IMR-90 (cell line): ENCODE measurements around the gene SMYD1. TPM values are rescaled to one million over a fixed set of nuclear protein-coding genes. Genes with fewer than 3 reads are reported as not detected.

Experiments
- ATAC-seq: fragments of 200-7000 bp; cut with Tn5 transposase; 2 replicates; pipeline ENCODE4 v1.9.1; 2020; ENCODE audit warnings: low read depth, mild to moderate bottlenecking, moderate library complexity
- BruUV-seq: library from RNA; stranded (reverse); fragments of 400-500 nt; replicated peaks from 2 replicates; lab custom pipeline; 2021; lab: Mats Ljungman, UMichigan
- CTCF ChIA-PET: fragments of 300-600 bp; formaldehyde crosslinking; extraction: SDS; loops from one replicate; lab custom pipeline; 2021; ENCODE audit warnings: antibody characterized with exemption; lab: Yijun Ruan, JAX
- POLR2A ChIA-PET: fragments of 300-600 bp; sonication (Branson Sonifier 250); formaldehyde crosslinking; loops from one replicate; lab custom pipeline; 2022; ENCODE audit warnings: antibody characterized with exemption; ENCODE audit not compliant: unreplicated experiment; lab: Charles Lee
- DNase-seq: peaks from one replicate; pipeline ENCODE4 v3.0.0; 2013
- H2AFZ ChIP-seq: replicated peaks from 2 replicates; pipeline ENCODE3; 2013; ENCODE audit warnings: low read length, mild to moderate bottlenecking; ENCODE audit not compliant: poor library complexity
- H2AK5ac ChIP-seq: 2 replicates; pipeline ENCODE4 v1.6.1; 2013; ENCODE audit warnings: low read depth, low read length, inconsistent platforms
- H2AK9ac ChIP-seq: replicated peaks from 2 replicates; pipeline ENCODE3; 2013; ENCODE audit warnings: mild to moderate bottlenecking, low read depth, low read length, moderate library complexity; ENCODE audit not compliant: poor library complexity
- H2BK120ac ChIP-seq: 2 replicates; pipeline ENCODE4 v1.6.1; 2013; ENCODE audit warnings: low read depth, low read length, inconsistent platforms
- H2BK15ac ChIP-seq: 3 replicates; pipeline ENCODE4 v1.6.1; 2013; ENCODE audit warnings: low read depth, low read length, inconsistent platforms
- H2BK20ac ChIP-seq: 2 replicates; pipeline ENCODE4 v1.6.1; 2013; ENCODE audit warnings: low read depth, mild to moderate bottlenecking, inconsistent platforms, low read length, moderate library complexity
- H2BK5ac ChIP-seq: 2 replicates; pipeline ENCODE4 v1.6.1; 2013; ENCODE audit warnings: mild to moderate bottlenecking, low read depth, low read length, inconsistent platforms; ENCODE audit not compliant: poor library complexity, severe bottlenecking
- H3K14ac ChIP-seq: replicated peaks from 2 replicates; pipeline ENCODE4 v1.6.1; 2013; ENCODE audit warnings: low read depth, low read length, inconsistent platforms
- H3K18ac ChIP-seq: 2 replicates; pipeline ENCODE4 v1.6.1; 2013; ENCODE audit warnings: low read depth, low read length, control low read depth
- H3K23ac ChIP-seq: 2 replicates; pipeline ENCODE4 v1.6.1; 2013; ENCODE audit warnings: low read depth, low read length, inconsistent platforms
- H3K27ac ChIP-seq: 2 replicates; pipeline ENCODE4 v1.5.1; 2013; ENCODE audit warnings: mild to moderate bottlenecking, control low read depth, low read length; ENCODE audit not compliant: insufficient read depth
- H3K27me3 ChIP-seq: 2 replicates; pipeline ENCODE4 v1.6.1; 2013; ENCODE audit warnings: low read length; ENCODE audit not compliant: control insufficient read depth, insufficient read depth
- H3K36me3 ChIP-seq: 2 replicates; pipeline ENCODE4 v1.6.1; 2013; ENCODE audit warnings: low read length, mixed read lengths; ENCODE audit not compliant: control insufficient read depth, insufficient read depth
- H3K4ac ChIP-seq: 2 replicates; pipeline ENCODE4 v1.6.1; 2013; ENCODE audit warnings: low read depth, low read length, inconsistent platforms
- H3K4me1 ChIP-seq: 2 replicates; pipeline ENCODE4 v1.6.1; 2013; ENCODE audit warnings: low read length, mixed read lengths; ENCODE audit not compliant: control insufficient read depth, insufficient read depth
- H3K4me2 ChIP-seq: 2 replicates; pipeline ENCODE4 v1.6.1; 2013; ENCODE audit warnings: low read depth, mild to moderate bottlenecking, control low read depth, low read length, moderate library complexity
- H3K4me3 ChIP-seq: 2 replicates; pipeline ENCODE4 v1.5.1; 2013; ENCODE audit warnings: low read depth, mild to moderate bottlenecking, control low read depth, low read length, moderate library complexity; ENCODE audit not compliant: insufficient read depth
- H3K56ac ChIP-seq: 2 replicates; pipeline ENCODE4 v1.6.1; 2013; ENCODE audit warnings: low read length, inconsistent platforms; ENCODE audit not compliant: insufficient read depth; ENCODE audit errors: extremely low read depth
- H3K79me1 ChIP-seq, 2 experiments: 2 replicates each; pipeline ENCODE4 v1.6.1; 2013; ENCODE audit warnings: low read length in 2 of 2, inconsistent platforms in 1 of 2, low read depth in 1 of 2
- H3K9ac ChIP-seq: 2 replicates; pipeline ENCODE4 v1.6.1; 2013; ENCODE audit warnings: low read depth, low read length, control low read depth
- H3K9me1 ChIP-seq: 2 replicates; pipeline ENCODE4 v1.6.1; 2013; ENCODE audit warnings: low read length, inconsistent platforms; ENCODE audit not compliant: insufficient read depth
- H3K9me3 ChIP-seq: 2 replicates; pipeline ENCODE4 v1.6.1; 2013; ENCODE audit warnings: low read length; ENCODE audit not compliant: control insufficient read depth, insufficient read depth
- H4K20me1 ChIP-seq: 2 replicates; pipeline ENCODE4 v1.6.1; 2013; ENCODE audit warnings: low read length, inconsistent platforms; ENCODE audit not compliant: insufficient read depth
- H4K5ac ChIP-seq: 2 replicates; pipeline ENCODE4 v1.6.1; 2013; ENCODE audit warnings: mild to moderate bottlenecking, low read depth, low read length, control low read depth
- H4K8ac ChIP-seq, 2 experiments: 2 replicates each; pipeline ENCODE4 v1.6.1; 2013; ENCODE audit warnings: low read depth in 2 of 2, low read length in 2 of 2, control low read depth in 1 of 2, inconsistent platforms in 1 of 2
- H4K91ac ChIP-seq: 2 replicates; pipeline ENCODE4 v1.6.1; 2013; ENCODE audit warnings: low read depth, low read length, inconsistent platforms; ENCODE audit not compliant: insufficient read depth
- CHD1 ChIP-seq: IDR thresholded peaks from 2 replicates; pipeline ENCODE4 v1.6.1; 2012; ENCODE audit warnings: low read depth, low read length, improper control_type of control experiment
- ELK1 ChIP-seq: fragments of 150-350 bp; IDR thresholded peaks from 2 replicates; pipeline ENCODE4 v1.6.1; 2016; ENCODE audit warnings: low read depth, mild to moderate bottlenecking, low read length, moderate library complexity, borderline replicate concordance
- MAFK ChIP-seq: IDR thresholded peaks from 2 replicates; pipeline ENCODE4 v1.6.1; 2012; ENCODE audit warnings: low read depth, low read length, improper control_type of control experiment
- RCOR1 ChIP-seq: IDR thresholded peaks from 2 replicates; pipeline ENCODE4 v1.6.1; 2012; ENCODE audit warnings: mild to moderate bottlenecking, low read length, improper control_type of control experiment; ENCODE audit not compliant: insufficient replicate concordance
- SMC3 ChIP-seq: fragments of 150-350 bp; IDR thresholded peaks from 2 replicates; pipeline ENCODE4 v1.6.1; 2016; ENCODE audit warnings: low read depth, mild to moderate bottlenecking, antibody characterized with exemption, low read length, moderate library complexity
- USF2 ChIP-seq: fragments of 150-350 bp; IDR thresholded peaks from 2 replicates; pipeline ENCODE4 v1.6.1; 2017; ENCODE audit warnings: mild to moderate bottlenecking, antibody characterized with exemption, low read length, low read depth
- WGBS, 2 experiments: methylation state at CpG; one replicate each; pipeline versions ENCODE4 v1.1.5 to v1.1.7; 2013; ENCODE audit warnings: missing lambda C conversion rate in 2 of 2; ENCODE audit not compliant: insufficient read length in 1 of 2; ENCODE audit errors: extremely low coverage in 2 of 2; 5-methylcytosine and 5-hydroxymethylcytosine counted together
- dilution Hi-C: fragments of 300-500 bp; cut with HindIII; formaldehyde crosslinking; loops from one replicate; pipeline ENCODE4 v1.14.3; 2018; ENCODE audit warnings: low sequenced_read_pairs; ENCODE audit not compliant: unreplicated experiment
- in situ Hi-C: fragments of 300-500 bp; cut with MboI; formaldehyde crosslinking; loops from 3 replicates; pipeline ENCODE4 v1.14.3; 2019; ENCODE audit warnings: low sequenced_read_pairs, inconsistent platforms, mixed read lengths
- intact Hi-C: fragments of 100-400 bp; cut with micrococcal nuclease; formaldehyde crosslinking; loops from 2 replicates; pipeline ENCODE4 v1.10.0; 2022
- polyA plus RNA-seq, 3 experiments: library from polyadenylated mRNA; depleted of rRNA; stranded (reverse); fragments of >200 nt; gene quantifications; 2 replicates each; pipeline ENCODE4 v1.2.3, GENCODE V29; 2012; ENCODE audit warnings: low replicate concordance in 1 of 3
- total RNA-seq: library from RNA; depleted of rRNA; stranded (reverse); fragments of >200 nt; gene quantifications from 2 replicates; pipeline ENCODE4 v1.2.3, GENCODE V29; 2012

Gene SMYD1
- total and polyA plus RNA-seq, 2 of the 4 experiments (the other 2 are of a cell fraction), result not detected

DNA sequence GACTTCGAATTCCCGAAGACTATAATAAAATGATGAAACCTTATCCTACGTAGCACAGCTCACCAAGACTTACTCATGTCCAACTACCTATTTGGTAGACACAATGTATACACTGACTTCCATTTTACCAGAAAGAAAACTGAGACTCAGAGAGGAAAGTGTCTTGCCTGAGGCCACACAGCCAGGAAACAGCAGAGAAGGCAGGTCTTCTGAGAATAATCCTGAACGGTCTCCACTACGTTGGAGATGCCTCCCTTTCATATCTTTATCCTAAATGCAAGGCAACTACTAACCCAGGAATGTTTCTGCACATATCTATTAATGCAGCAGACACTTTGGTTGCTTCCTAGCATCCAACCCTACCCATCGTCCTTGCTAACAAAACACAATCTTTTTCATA lies 72.2 kb downstream of the SMYD1 start:
- no TSS peak for BruUV-seq
- no peak overlapping the region for H3K9ac ChIP-seq
- no peak for TF ChIP-seq RCOR1
- no peak for TF ChIP-seq MAFK
- TF ChIP-seq USF2, result no peak
- no peak for TF ChIP-seq ELK1
- TF ChIP-seq CHD1, result no peak
- TF ChIP-seq SMC3, result no peak
- ChIA-PET CTCF (no interaction called here), POLR2A (no interaction called here)
- H3K4me1 ChIP-seq, result no peaks in the 10 kb centered on the region
- no peak overlapping the region for H2AK5ac ChIP-seq
- no peak overlapping the region for H4K5ac ChIP-seq
- H2BK120ac ChIP-seq, result no peak overlapping the region
- no peak overlapping the region for H3K23ac ChIP-seq
- no peak overlapping the region for H2AFZ ChIP-seq
- intact Hi-C loops, result no loop called here
- ATAC-seq (no peak), DNase-seq (no peak)
- no peak overlapping the region for H4K8ac ChIP-seq
- H3K9me3 ChIP-seq, result no peaks in the 10 kb centered on the region
- H3K9me1 ChIP-seq, result no peaks in the 10 kb centered on the region
- H2BK5ac ChIP-seq, result no peak overlapping the region
- H2BK15ac ChIP-seq, result no peak overlapping the region
- no peak overlapping the region for H3K4me2 ChIP-seq
- in situ Hi-C loops, result no loop called here
- H3K4me3 ChIP-seq, result no peak overlapping the region
- dilution Hi-C loops, result no loop called here
- no peaks in the 10 kb centered on the region for H3K27me3 ChIP-seq
- no peak overlapping the region for H3K56ac ChIP-seq
- H3K27ac ChIP-seq, result no peak overlapping the region
- no peak overlapping the region for H4K91ac ChIP-seq
- no peaks in the 10 kb centered on the region for H4K20me1 ChIP-seq
- no peak overlapping the region for H3K18ac ChIP-seq
- H3K36me3 ChIP-seq, result no peaks in the 10 kb centered on the region
- H3K14ac ChIP-seq, result no peak overlapping the region
- no peaks in the 10 kb centered on the region for H3K79me1 ChIP-seq
- no peak overlapping the region for H3K4ac ChIP-seq
- WGBS, 2 experiments, result 20% methylated on average over 2 of the region's 6 CpGs; no CpG with 5 or more reads in 1 of the 2 experiments
- no peak overlapping the region for H2BK20ac ChIP-seq
- no peak overlapping the region for H2AK9ac ChIP-seq
